Activated CD4-positive, CD25-positive, alpha-beta regulatory T cell treated with anti-CD3 and anti-CD28 coated beads, Interleukin-2, amount 50 U/mL, for 16 hours (primary cell): ENCODE results near the gene LRRC32.
"Not testable (repeated sequence)": the region's sequence is repeated elsewhere in the genome, so short reads cannot be mapped to it uniquely, and the experiment has no call there.

Source experiments
- DNase-seq: peaks from one replicate; pipeline ENCODE4 v3.0.0-alpha.2; 2020; ENCODE audit warnings: low read depth, low spot score

Gene LRRC32

GRCh38 chr11:76614471-76615179 is 55.9 kb downstream of the LRRC32 start:
- DNase-seq = no peak

GRCh38 chr11:76613901-76614300 is 56.6 kb downstream of the LRRC32 start:
- DNase-seq = no peak

GRCh38 chr11:76612226-76612625 is 58.3 kb downstream of the LRRC32 start:
- no peak for DNase-seq

- DNase-seq = no peak
These were observed 59.6 kb downstream of the LRRC32 start for GRCh38 chr11:76610871-76611475.

- no peak for DNase-seq
These were observed 60.2 kb downstream of the LRRC32 start for GRCh38 chr11:76610371-76610770.

- DNase-seq = no peak
These were observed 60.7 kb downstream of the LRRC32 start for GRCh38 chr11:76609736-76610370.

GRCh38 chr11:76608879-76609460 is 61.6 kb downstream of the LRRC32 start:
- not testable (repeated sequence) for DNase-seq

- DNase-seq = not testable (repeated sequence)
These were observed 62.3 kb downstream of the LRRC32 start for GRCh38 chr11:76608228-76608627.
